ENCODE data around the gene DTNBP1.
A peak's percentile ranks its signal among the peaks of the same experiment; 100 is the strongest.
"Not testable (repeated sequence)": the region's sequence is repeated elsewhere in the genome, so short reads cannot be mapped to it uniquely, and the experiment has no call there.

DTNBP1 gene

DNA sequence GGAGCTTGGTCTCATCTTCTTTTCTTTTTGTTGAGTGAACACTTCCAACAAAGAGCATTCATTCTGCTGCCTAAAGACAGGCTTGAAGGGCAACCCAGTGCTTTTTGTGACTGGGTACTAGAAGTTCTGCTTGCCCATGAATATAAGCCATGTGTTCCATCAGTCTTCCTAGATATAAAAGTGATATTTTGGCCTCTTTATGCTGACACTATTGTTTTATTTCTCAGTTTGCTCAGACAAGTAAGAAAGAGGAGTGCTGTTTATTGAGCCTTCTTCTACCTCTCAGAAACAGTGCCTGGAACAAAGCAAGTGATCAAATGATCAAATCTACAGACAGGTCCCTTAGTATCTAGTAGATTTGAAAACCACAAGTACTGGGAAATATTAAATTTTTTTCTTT lies 2.4 kb upstream of the DTNBP1 start:
- no peak for DNase-seq

DNA sequence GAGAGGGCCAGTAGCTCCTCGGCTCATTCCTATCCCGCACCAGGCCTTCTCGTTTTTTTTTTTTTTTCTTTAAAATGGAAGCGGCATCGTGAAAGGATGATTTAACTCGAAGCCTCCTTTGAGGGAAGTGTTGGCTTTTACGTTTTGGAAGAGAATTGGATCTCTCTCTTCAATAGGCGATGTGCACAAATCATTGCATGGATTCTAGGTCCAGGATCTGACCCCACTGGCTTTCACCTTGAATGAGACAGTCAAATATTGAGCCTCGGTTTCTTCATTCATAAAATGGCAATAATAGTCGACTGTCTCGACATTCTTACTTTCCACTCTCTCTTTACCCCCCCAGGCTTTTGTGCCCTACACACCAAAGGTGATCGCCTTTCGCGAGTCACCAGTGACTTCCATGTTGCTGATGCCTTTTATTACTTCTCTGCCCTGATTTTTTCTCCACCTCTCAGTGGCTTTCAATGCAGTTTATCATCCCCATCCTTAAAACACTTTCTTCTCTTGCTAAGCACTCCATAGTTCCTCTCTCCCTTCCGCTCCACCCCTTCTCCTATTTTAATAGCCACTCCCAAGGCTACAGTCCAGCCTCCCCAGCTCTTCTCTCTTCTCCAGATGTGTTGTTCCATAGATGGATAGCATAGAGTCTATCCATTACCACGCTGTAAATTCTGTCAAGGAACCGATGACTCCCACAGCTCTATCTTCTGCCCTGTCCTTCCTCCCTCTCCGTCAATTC lies 473 bp upstream of the DTNBP1 start:
- DNase-seq, result peak; percentile 22

DNA sequence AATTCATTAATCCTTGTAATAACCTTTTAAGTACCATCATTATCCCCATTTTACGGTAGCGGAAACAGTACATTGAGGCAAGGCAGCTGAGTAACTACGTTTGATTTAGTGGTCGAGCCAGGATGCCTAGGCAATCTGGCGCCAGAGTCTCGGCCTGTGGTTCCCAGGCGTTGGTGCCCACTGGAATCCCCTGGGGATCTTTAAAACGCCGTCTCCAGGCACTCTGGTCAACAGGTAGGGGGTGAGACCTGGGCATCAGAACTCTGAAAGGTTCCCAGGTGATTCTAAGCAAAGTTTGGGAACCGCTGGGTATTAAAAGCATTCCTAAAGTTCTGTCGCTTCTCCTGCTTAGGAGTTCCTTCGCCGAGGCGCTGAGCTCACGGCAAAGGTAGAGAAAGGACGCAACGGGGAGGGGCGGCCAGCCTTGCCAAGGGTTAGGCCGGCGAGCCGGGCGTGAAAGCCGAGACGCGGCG lies 939 bp downstream of the DTNBP1 start:
- no peak for DNase-seq

DNA sequence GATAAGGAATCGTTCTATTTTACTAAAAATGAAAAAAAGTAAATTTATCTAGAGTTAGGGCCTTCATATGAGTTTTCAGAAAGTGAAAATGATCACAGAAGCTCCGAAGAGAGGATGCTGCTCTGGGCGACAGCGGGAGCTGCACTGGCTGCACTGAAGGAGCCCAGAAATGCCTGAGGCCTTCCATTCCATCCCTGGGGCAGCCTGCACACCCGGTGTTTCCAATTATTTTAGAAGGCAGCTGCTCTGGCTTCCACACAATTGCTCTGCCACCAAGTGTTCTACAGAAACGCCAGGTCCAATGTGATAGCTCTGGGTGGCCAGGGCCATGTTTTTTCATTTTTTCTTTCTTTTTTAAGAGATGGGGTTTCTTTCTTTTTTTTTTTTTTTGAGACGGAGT lies 3.6 kb downstream of the DTNBP1 start:
- DNase-seq, result no peak

DNA sequence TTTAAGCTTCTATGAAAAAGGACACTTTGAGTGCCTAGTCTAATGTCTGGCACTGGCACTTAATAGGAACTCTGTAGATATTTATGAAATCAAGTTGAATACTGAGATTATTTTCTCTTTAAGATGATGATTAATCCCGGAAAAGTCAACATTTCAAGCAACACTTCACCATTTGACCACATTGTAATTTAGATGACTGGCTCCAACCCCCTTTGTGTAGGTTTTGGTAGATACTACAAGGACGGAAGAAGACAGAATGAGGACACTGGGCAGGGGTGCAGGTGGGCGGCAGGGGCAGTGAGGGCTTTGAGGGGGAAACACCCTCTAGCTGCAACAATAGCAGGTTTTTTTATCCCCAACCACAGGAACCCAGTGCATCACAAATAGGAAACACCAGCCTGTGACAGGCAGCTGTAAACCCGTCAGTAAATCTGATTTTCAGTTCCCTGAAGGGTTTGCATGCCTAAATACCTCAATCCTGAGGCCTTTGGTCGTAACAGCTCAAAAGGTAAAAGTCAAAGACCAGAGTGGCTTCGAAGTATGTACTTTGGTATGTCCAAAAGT lies 4.6 kb downstream of the DTNBP1 start:
- no peak for DNase-seq

DNA sequence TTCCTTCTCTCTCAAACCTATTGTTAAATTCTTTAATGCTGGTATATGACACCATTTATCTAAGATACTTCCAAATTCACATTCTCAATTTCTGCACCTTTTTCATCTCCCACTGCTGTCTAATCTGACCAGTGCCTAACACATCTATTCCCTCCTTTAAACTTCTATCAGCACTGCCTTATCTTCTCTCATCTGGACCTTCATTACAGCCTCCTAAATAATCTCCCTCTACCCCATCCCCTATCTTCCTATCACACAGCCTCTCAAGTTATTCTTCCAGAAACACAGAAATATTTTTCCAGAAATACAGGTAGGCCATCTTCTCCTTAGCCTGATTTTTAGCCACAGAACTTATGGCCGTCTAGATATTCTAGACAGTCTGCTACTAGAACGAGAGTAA lies 5.5 kb downstream of the DTNBP1 start:
- DNase-seq, result no peak

DNA sequence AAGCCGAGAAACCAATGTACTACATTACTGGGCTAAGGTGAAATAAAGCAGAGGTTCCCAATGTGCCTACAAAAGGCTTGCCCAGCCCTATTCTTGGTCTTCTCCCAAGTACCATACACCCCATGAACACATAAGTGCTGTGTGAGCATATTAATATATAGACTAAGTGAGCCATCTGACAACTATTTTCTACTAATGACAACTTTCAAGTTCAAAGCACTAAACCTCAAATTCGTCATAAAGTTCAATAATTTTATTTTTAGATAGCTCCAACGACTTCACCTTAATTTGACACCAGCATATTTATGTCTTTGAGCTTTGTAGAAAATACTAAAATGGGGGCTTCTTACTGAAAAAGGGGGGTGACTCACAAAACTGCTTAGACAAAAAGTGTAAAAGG lies 6.7 kb downstream of the DTNBP1 start:
- DNase-seq, result no peak

DNA sequence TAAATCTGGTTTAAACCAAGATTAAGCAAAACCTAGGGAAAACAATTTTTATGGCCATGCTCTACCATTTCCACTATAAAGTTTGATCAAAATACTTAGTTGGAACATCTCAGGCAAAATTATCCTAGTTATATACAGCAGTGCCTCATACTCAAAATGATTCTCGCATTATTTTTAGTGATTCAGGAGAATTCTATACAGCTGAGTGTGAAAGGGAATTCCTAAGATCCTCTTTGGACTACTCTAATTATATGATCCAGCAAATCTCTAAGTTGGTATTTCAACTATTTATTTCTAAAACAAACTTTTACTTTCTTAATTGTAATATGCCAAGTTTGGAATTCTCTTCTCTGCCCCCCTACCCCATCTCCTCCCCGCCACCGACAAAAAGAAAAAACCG lies 8.6 kb downstream of the DTNBP1 start:
- DNase-seq, result no peak

DNA sequence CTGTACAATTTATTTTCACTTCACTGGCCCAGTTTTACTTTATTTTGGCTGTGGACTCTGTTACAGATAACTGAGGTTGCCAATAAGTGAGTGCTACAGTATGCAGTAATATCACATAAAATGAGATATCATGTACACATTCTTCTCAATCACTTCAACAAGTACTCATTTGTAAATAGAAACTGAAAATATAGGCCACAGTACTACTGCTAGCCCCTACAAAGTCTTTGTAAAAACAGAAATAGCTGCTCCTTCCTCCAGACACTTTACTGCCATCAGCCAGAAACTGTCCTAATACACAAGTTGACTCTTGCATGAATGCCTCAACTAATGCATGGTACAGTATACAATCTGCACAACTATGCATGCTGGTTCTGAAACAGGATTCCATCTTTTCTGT lies 9.2 kb downstream of the DTNBP1 start:
- no peak for DNase-seq

DNA sequence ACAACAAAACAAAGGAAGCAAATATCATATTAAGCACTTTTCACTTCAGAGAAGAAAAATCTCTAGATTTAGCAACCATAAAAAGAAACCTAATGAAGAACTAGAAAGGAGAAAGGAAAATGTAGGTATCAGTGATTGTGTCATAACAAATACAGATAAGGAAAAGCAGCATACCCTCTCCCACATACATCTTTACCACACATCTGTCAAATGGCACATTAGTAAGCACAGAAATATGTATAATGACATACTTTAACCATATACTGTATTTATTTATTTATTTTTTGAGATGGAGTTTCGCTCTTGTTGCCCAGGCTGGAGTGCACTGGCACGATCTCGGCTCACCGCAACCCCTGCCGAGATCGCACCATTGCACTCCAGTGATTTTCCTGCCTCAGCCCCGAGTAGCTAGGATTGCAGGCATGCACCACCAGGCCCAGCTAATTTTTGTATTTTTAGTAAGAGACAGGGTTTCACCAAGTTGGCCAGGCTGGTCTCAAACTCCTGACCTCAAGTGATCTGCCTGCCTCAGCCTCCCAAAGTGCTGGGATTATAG lies 12.7 kb downstream of the DTNBP1 start:
- DNase-seq, result not testable (repeated sequence)

DNA sequence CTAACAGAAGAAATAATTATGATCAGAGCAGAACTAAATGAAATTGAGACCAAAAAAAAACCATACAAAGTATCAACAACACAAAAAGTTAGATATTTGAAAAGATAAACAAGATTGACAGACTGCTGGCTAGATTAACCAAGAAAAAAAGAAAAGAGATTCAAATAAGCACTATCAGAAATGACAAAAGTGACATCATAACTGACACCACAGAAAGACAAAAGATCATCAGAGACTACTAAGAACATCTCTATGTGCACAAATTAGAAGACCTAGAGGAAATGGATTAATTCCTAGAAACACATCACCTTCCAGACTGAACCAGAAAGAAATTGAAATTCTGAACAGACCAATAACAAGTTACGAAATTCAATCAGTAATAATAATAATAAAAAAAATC lies 17.9 kb downstream of the DTNBP1 start:
- no peak for DNase-seq

DNA sequence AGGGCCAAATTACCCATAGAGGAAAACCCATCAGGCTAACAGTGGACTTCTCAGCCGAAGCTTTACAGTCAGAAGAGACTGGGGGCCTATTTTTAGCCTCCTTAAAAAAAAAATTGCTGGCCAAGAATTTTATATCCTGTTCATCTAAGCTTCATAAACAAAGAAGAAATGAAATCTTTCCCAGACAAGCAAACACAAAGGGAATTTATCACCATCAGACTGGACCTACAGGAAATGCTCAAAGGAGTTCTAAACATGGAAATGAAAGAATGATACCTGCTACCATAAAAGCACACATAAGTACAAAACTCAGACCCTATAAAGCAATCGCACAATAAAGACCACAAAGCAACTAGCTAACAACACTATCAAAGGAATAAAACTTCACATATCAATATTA lies 19.3 kb downstream of the DTNBP1 start:
- DNase-seq, result no peak

DNA sequence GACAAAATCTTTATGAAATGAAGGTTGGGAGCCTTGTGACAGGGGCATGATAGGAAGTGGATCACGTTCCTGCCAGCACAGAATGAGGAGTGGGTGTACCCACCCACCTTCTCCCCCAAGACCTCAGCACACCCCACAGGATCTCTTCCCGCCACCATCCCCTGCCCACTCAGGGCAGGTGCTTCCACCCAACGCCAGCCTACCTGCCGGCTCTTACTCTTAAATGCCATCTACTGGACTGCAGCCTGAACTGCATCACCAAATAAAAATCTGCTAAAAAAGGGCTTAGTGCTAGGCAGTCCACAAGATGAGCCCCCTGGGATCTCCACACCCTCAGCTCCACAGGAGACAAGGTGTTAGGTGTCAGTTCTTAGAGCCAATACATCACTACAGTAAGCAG lies 20.6 kb downstream of the DTNBP1 start:
- DNase-seq, result no peak

DNA sequence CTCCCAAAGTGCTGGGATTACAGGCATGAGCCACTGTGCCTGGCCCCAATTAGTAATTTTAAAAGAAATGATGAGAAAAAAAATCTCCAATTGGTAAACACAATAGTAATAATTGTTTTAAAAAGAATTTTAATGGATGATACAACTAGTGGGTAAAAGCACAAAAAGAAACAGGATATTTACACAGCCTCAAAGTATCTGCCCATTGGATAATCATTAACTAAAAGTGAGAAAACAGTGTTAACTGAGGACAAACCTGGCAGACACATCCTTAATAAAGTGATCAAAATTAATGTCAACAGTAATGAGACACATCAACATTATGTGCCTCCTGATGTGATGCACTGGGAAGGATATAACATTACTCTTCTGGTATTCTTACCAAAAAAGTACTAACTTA lies 24.5 kb downstream of the DTNBP1 start:
- no peak for DNase-seq

DNA sequence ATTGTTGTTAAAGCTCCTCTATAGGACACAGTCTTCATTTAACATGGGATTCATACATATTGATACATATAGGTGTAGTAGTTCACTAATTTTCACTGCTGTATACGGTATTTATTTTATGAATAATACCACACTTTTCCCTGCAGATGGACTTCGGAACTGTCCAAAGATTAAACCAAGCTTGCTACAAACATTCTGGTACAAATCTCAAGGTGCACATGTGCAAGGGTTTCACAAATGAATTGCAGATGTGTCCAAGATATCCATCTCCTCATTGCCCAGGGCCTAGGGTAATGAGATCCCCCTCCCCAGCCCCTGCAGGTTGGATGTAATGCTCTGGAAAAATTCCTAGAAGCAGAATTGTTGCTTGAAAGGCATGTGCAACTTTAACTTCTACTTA lies 31.4 kb downstream of the DTNBP1 start:
- no peak for DNase-seq

DNA sequence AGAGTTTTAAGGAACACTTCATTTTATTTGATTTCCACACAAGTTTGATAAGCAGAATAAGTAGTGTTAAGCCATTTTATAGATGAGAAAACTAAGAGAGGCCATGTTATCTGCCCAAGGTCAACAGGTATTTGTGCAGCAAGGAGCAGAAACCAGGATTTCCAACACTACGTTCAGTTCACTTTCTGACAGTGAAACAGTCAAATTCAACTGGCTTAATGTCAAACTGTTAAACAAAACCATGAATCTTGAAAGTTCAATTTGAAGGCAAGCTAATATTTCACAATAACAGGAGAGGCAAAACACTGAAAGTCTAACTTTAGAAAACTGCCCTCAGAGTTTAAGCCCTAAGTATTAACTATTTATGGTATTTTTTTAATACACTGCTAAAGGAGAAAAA lies 32.6 kb downstream of the DTNBP1 start:
- DNase-seq, result no peak

DNA sequence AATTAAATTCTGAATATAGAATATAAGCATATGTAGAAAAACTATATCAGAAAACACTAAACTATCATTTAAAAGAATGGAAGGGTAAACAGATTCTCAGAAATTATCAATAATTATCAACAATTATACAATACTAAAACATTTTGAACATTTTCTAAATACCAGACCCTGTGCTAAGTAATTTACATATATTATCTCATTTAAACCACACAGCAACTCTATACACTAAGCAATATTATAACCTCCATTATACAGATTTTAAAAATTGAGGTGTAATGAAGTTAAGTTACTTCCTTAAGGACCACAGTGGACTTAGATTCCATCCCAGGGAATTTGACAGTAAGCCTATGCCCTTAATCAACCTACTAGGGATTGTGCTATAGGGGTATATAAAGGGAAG lies 33.3 kb downstream of the DTNBP1 start:
- no peak for DNase-seq

DNA sequence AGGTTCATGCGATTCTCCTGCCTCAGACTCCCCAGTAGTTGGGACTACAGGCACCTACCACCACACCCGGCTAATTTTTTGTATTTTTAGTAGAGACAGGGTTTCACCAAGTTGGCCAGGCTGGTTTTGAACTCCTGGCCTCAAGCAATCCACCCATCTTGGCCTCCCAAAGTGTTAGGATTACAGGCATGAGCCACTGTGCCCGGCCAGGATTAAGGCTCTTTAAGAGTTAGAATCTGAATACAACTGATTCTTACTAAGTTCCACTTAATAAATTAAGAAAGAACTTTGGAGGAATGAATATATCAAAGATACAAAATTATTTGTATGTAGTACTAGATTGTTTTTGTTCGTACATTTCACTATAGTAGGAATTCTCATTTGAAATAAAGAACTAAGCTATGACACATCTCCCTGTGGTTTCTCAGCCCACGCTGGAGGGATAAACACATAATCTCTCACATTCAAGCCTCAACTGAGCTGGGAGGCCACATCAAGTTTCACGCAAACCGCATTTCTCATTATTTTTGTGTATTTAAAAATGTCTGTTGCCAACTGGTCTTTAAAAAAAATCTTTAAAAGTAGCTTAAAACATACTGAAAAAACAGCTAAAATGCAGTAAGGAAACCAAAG lies 34.2 kb downstream of the DTNBP1 start:
- DNase-seq, result peak; percentile 77

DNA sequence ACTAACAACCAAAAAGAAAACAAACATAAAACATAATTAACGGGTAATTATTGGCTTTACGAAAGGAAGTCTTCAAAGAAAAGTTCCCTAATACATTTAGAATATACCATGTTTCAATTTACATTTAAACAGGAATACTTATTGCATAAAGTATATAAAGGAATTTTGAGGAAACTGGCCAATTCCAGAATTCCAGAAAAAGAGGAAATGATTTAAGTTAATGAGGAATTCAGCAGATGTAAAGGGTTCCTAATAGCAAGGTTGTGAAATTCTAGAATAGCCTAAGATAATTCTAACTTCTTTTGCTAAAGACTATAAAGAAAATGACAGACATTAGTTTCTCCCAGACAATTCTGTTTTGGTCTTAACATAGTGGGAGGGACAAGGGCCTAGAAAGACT lies 35.0 kb downstream of the DTNBP1 start:
- DNase-seq, result no peak

DNA sequence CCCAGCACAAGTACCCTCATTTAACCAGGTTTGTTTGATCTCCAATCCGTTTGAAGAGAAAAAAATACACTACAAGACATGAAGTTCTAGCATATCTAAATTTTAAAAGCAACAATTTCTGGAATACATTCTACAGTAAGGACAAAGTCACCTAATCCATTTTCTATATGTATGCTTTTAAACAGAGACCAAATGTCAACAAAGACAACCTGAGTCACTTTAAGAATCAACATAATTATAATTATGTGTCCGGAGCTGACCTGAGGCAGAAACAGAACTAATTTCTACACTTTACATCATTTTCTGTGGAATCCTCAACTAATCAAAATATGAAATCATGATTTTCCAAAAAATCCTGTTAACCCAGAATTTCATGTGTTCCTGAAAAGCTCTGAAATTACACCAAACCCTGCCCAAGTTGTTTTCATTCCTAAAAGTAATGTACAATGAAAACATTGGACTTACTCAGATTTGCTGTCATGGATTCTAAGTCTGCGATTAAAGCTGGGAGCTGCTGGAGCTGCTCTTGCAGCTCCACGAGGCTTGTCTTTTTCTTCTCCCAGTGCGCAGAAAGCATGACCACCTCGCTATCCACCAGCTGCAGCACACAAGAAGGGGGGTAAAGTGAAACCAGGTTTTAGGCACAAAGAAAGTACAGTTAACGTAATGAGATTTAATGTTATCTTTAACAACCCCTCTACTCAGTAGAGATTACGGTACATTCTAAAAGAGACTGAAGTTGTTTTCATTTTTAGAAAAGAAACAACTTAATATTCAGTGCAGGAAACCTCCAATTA lies 35.8 kb downstream of the DTNBP1 start:
- no peak for DNase-seq

DNA sequence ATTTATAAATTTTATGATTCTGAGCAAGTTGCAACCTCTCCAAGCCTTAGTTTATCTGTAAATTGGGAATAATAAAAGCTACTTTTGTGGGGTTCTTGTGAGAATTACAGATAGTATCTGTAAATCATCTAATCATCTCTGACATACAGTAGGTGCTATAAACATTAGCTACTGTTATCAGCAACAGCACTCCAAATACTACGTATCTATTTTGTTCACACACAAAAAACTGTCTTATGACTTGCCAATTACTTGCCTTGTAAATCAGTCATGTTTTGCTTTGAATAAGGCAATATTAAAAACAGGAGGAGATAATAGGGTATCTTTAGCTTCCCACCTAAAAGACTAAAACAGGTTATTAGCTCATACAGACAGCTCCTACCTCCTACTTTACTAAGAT lies 36.7 kb downstream of the DTNBP1 start:
- DNase-seq, result no peak

DNA sequence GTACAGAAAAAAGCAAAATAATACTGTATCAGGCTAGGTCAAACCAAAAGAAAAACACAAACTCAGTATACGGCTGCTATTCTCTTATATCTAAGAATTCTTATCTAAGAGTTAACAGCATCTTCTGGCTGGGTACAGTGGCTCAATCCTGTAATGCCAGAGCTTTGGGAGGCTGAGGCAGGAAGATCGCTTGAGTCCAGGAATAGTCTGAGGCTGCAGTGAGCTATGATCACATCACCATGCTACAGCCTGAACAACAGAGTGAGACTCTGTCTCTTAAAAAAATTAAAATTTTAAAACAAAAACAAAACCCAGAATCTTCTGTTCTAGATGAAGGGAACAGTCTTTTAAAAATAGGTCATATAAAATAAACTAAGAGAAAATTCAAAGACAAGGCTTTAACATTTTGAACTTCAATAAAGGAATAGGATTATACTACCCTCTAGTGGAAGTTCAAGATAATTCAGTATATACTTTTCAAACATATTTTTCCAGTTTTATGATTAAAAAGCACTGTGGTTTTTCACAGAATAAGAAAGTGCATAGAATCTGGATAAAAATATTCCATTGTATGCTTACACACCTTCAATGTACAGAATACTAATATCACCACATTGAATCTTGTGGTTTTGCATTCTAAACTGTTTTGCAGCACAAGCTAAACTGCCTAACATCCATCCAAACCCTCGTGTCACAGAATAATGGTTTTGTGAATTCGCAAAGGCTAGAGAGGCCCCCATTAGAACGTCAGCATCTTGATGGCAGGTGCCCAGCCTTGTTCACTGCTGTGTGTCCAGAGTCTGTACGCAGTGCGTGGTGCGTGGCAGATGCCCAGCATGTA lies 39.3 kb downstream of the DTNBP1 start:
- DNase-seq, result peak; percentile 29
